Astrocyte (in vitro differentiated cells and primary cell): ENCODE measurements around the gene FAM124B.

ENCODE experiments used
- EZH2 ChIP-seq: IDR thresholded peaks from 2 replicates; pipeline ENCODE4 v1.6.1; 2012; ENCODE audit warnings: mild to moderate bottlenecking, low read length, inconsistent platforms; ENCODE audit not compliant: insufficient read depth
- TF ChIP-seq, protein P1 (sequence below): IDR thresholded peaks from 2 replicates; pipeline ENCODE4 v1.5.1; 2011; ENCODE audit warnings: low read depth, mild to moderate bottlenecking, inconsistent platforms, low read length, moderate library complexity; ENCODE audit not compliant: insufficient read depth

DNA sequence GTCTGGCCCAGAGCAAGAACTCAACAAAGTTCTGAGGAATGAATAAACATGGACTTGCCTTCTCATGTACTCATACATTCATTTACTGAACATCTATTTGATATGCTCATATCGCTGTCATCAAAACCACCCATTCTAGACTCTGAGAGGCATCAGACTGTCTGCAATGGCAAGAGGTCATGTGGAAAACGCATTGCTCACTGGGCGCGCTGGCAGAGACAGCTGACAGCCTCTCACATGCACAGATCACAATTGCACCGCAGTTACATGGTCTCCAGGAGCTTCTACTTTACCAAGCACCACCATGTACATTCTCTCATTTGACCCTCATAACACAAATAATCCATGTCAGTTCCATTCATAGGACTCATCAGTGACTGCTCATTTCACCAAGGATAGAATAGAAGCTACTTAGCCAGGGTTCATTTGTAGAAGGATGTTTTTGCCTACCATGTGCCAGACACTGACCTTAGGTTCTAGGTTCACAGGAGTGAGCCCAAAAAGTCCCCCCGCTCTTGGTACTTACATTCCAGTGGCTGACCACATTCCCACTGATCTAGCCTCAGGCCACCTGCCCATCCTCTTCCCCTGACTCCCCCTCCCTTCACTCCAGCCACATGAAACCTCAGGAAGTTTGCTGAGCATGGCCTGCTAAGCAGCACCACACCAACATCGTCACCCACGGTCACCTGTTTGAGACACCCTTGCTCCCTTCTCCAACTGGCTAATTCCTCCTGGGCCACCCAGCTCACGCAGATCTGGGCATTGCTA lies 6.1 kb downstream of the FAM124B start:
- TF ChIP-seq, protein P1, sequence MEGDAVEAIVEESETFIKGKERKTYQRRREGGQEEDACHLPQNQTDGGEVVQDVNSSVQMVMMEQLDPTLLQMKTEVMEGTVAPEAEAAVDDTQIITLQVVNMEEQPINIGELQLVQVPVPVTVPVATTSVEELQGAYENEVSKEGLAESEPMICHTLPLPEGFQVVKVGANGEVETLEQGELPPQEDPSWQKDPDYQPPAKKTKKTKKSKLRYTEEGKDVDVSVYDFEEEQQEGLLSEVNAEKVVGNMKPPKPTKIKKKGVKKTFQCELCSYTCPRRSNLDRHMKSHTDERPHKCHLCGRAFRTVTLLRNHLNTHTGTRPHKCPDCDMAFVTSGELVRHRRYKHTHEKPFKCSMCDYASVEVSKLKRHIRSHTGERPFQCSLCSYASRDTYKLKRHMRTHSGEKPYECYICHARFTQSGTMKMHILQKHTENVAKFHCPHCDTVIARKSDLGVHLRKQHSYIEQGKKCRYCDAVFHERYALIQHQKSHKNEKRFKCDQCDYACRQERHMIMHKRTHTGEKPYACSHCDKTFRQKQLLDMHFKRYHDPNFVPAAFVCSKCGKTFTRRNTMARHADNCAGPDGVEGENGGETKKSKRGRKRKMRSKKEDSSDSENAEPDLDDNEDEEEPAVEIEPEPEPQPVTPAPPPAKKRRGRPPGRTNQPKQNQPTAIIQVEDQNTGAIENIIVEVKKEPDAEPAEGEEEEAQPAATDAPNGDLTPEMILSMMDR, result no peak
- TF ChIP-seq EZH2, result no peak
